ENCODE results near the gene CENPA. TPM values are rescaled to one million over a fixed set of nuclear protein-coding genes. Genes with fewer than 3 reads are reported as not detected.
"Not testable (repeated sequence)": the region's sequence is repeated elsewhere in the genome, so short reads cannot be mapped to it uniquely, and the experiment has no call there.

The CENPA gene
- total RNA-seq, 2 donors from 2014 or later = 26.9 to 38.1 TPM

DNA sequence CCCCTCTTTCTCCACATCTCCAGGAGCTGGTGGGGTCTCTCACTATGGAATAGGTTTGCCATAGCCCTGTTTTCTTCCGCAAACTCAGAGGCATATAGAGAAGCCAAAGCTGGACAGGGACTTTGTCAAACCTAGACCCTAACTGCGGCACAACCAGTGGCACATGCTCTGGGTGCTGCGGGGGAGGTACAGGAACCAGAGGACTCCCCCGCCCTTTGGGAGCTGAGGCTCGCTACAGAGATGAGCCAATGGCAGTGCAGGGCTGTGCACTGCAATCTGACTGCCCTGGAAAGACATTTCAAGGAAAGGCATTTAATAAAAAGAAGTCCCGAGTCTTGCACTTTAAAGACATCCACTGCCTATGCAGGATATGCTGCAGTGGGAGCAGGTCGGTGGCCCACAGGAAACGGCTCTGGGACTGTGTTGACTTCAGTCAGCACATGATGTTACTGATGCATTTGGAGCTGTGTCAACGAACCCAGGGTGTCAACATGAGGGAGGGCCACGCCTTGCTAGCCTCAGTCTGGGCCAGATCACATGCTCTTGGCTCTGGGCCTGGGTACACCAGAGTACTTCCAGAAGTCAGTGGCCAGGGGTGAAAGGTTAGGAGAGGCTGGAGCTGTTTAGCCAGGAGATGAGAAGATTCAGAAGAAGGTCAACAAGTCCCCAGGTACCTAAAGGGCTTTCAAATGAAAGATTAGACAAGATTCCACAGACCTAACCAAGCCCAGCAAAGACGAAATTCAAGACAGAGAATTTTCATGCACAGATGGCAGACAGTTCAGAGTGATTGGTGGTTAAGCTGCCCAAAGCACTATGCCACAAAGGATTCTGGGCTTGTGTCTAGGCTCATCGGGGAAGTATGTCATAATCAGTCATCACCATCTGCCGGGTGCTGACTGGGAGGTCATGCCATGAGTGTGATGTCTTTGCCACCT lies 13.5 kb upstream of the CENPA start:
- DNase-seq (ENCODE audit: low spot score in 2 of 2) = no peak
- ATAC-seq = peak; percentile 59 to 65
- H3K9me3 Mint-ChIP-seq = no peaks in the 10 kb centered on the region
- H3K27ac Mint-ChIP-seq = peak overlapping the region; percentile 13 to 78
- no peaks in the 10 kb centered on the region for H3K36me3 Mint-ChIP-seq

DNA sequence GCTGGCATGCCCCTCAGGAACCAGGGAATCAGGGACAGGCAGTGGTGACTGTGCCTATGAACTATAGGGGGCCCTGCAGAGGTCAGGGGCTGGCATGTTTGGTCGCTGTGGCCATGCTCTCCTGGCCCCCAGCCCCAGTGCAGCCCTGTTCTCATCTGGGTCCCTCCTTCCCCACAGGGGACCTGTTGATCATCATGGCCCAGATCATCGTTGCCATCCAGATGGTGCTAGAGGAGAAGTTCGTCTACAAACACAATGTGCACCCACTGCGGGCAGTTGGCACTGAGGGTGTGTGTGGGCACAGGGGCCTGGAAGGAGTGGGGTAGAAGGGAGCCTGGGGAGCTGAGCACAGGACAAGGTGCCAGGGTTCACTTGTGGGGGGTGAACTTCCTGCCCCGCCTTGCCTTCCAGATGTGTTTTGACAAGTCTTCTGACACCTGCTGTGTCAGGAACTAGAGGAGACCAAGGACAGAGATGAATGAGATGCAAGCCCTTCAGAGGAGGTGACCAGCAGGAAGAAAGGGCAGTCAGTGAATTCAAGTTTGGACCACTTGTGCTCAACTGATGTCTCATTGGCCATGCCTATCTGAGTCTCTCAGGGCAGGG lies 9.6 kb upstream of the CENPA start:
- no peaks in the 10 kb centered on the region for H3K9me3 Mint-ChIP-seq
- DNase-seq (ENCODE audit: low spot score in 2 of 2) = no peak
- ATAC-seq = no peak
- H3K27ac Mint-ChIP-seq = peak overlapping the region; percentile 49 to 53
- H3K36me3 Mint-ChIP-seq = peaks cover 5 to 8% of the 10 kb centered on the region in 2 donors

DNA sequence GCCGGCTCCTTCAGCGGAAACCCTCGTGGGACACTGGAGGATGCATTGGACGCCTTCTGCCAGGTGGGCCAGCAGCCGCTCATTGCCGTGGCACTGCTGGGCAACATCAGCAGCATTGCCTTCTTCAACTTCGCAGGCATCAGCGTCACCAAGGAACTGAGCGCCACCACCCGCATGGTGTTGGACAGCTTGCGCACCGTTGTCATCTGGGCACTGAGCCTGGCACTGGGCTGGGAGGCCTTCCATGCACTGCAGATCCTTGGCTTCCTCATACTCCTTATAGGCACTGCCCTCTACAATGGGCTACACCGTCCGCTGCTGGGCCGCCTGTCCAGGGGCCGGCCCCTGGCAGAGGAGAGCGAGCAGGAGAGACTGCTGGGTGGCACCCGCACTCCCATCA lies 7.8 kb upstream of the CENPA start:
- H3K36me3 Mint-ChIP-seq = peaks cover 5 to 8% of the 10 kb centered on the region in 2 donors
- no peak for DNase-seq (ENCODE audit: low spot score in 2 of 2)
- H3K27ac Mint-ChIP-seq = peak overlapping the region in 1 of 2 donors; percentile 66
- ATAC-seq = no peak
- no peaks in the 10 kb centered on the region for H3K9me3 Mint-ChIP-seq

DNA sequence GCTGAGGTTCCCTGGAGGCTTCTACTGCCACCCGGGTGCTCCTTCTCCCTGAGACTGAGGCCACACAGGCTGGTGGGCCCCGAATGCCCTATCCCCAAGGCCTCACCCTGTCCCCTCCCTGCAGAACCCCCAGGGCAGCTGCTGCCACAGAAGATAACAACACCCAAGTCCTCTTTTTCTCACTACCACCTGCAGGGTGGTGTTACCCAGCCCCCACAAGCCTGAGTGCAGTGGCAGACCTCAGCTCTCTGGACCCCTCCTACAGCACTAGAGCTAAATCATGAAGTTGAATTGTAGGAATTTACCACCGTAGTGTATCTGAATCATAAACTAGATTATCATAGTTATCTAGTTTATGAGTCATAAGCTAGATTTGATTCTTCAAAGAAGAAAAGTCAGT lies 7.3 kb upstream of the CENPA start:
- ATAC-seq = peak; percentile 80 to 93
- no peak for DNase-seq (ENCODE audit: low spot score in 2 of 2)
- Mint-ChIP-seq H3K9me3 (no peaks in the 10 kb centered on the region), H3K36me3 (peaks cover 5 to 8% of the 10 kb centered on the region in 2 donors), H3K27ac (peak overlapping the region; percentile 66 to 92)

DNA sequence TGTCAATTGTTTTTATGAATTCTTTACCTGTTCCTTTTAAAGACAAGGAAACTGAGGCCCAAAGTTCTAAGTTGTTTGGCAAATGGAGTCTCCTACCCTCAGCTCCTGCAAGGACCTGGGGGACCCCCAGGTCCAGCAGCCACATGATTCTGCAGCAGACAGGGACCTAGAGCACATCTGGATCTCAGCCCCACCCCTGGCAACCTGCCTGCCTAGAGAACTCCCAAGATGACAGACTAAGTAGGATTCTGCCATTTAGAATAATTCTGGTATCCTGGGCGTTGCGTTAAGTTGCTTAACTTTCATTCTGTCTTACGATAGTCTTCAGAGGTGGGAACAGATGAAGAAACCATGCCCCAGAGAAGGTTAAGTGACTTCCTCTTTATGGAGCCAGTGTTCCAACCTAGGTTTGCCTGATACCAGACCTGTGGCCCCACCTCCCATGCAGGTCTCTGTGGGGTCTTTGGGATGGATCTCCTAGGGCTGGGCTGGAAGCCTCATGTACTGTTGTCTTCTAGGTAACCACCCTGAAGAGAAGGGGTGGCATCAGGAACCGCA lies 5.6 kb upstream of the CENPA start:
- Mint-ChIP-seq H3K27ac (peak overlapping the region in 1 of 2 donors; percentile 57), H3K36me3 (peaks cover 6 to 8% of the 10 kb centered on the region in 2 donors), H3K9me3 (no peaks in the 10 kb centered on the region)

DNA sequence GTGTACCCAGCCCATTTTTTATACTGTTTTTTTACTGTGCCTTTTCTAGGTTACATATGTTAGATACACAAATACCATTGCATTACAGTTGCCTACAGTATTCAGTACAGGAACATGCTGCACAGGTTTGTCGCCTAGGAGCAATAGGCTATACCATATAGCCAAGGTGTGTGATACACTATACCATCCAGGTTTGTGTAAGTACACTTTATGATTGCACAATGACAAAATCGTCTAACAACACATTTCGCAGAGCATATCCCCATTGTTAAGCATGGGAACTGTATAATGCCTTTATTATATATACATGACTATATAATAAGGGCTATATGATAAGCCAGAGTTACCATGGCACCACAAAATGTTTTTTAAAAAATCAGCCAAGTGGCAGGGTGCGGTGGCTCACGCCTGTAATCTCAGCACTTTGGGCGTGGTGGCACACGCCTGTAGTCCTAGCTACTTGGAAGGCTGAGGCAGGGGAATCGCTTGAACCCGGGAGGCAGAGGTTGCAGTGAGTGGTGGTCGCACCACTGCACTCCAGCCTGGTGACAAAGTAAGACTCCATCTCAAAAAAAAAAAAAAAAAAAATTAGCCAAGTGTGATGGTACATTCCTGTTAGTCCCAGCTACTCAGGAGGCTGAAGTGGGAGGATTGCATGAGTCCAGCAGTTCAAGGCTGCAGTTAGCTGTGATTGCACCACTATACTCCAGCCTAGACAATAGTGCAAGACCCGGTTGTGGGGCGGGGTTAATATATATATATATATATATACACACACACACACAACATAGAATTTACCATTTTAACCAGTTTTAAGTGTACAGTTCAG lies 2.8 kb upstream of the CENPA start:
- DNase-seq (ENCODE audit: low spot score in 2 of 2) = no peak
- Mint-ChIP-seq H3K27ac (peak overlapping the region in 1 of 2 donors; percentile 28), H3K9me3 (no peaks in the 10 kb centered on the region), H3K36me3 (peaks cover 21% of the 10 kb centered on the region in 2 donors)
- ATAC-seq = no peak

More for the DNA sequence above, 5.6 kb upstream of the CENPA start:
- no peak for DNase-seq (ENCODE audit: low spot score in 2 of 2)
- ATAC-seq = no peak

DNA sequence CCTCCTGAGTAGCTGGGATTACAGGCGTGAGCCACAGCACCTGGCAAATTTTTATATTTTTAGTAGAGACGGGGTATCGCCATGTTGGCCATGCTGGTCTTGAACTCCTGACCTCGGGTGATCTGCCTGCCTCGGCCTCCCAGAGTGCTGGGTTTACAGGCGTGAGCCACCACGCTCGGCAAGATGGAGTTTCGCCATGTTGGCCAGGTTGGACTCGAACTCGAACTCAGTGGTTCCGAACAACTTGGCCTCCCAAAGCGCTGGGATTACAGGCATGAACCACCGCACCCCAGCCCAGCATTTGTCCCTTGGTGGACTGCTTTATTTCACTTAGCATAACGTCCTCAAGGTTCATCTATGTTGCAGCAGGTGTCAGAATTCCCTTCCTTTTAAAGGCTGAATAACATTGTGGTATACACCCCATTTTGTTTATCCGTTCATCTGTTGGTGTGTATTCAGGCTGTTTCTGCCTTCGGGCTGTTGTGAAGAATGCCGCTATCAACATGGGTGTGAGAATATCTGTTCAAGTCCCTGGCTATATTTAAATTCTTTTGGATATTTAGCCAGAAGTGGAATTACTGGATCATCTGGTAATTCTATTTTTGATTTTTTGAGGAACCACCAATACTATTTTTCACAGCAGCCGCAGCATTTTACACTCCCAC lies 1.2 kb upstream of the CENPA start:
- DNase-seq (ENCODE audit: low spot score in 2 of 2) (no peak), ATAC-seq (no peak)
- Mint-ChIP-seq H3K9me3 (peaks cover 0 to 3% of the 10 kb centered on the region in 2 donors), H3K27ac (no peak overlapping the region), H3K36me3 (peaks cover 28 to 38% of the 10 kb centered on the region in 2 donors)

DNA sequence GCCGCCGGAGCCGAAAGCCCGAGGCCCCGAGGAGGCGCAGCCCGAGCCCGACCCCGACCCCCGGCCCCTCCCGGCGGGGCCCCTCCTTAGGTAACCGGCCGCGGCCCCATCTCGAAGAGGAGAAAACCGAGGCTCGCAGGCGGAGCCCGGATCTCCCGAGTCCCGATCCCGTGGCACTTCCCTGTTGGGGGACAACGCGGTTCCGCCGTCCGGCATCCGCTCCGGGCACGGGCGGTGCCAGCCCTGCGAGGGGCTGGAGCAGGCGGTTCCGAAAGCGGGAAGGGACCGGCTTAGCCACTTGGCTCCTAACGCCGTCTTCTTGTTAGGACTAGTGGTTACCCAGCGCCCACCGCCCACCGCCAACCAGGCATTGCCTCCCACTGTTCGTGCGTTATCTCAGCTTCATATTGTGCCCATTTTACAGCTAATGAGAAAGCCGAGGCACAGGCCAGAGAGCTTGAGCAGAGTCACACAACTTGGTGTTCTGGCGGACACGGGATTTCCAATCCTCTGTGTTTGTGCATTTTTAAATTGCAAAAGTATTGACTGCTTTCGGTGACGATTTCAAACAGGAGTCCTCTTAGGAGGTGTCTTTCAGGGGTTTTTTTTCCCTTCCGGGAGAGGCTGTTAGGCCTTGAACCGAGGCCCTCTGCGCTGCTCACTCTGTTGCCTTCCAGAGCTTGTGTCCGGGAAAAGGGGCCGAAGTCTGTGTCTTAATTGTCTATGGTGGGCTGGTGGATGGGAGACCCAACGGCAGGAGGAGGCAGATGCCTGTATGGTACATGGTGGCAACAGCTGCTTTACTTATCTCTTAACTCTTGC lies 562 bp downstream of the CENPA start:
- Mint-ChIP-seq H3K36me3 (peaks cover 23 to 44% of the 10 kb centered on the region in 2 donors), H3K9me3 (peaks cover 0 to 12% of the 10 kb centered on the region in 2 donors), H3K27ac (peak overlapping the region; percentile 54 to 85)
- DNase-seq (ENCODE audit: low spot score in 2 of 2) (peak in 1 of 2 donors; percentile 36), ATAC-seq (peak; percentile 10 to 27)

DNA sequence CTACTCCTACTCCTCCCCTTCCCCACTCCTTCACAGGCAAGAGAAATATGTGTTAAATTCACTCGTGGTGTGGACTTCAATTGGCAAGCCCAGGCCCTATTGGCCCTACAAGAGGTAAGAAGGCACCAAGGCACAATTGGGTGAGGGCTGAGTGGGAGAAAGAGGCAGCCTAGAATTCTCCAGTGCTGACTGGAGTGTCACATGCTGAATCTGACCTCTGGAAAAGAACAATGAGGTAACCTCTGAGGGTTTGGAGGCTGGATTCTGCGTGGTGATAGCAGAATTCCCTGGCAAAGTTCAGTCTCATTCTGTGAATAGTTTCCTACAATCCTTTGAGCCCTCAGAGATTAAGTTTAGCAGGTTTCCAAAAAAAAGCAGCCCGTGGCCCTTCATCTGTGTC lies 6.9 kb downstream of the CENPA start:
- Mint-ChIP-seq H3K36me3 (peaks cover 18 to 80% of the 10 kb centered on the region in 2 donors), H3K9me3 (peaks cover 0 to 12% of the 10 kb centered on the region in 2 donors), H3K27ac (peak overlapping the region in 1 of 2 donors; percentile 40)
- DNase-seq (ENCODE audit: low spot score in 2 of 2) (no peak), ATAC-seq (no peak)

DNA sequence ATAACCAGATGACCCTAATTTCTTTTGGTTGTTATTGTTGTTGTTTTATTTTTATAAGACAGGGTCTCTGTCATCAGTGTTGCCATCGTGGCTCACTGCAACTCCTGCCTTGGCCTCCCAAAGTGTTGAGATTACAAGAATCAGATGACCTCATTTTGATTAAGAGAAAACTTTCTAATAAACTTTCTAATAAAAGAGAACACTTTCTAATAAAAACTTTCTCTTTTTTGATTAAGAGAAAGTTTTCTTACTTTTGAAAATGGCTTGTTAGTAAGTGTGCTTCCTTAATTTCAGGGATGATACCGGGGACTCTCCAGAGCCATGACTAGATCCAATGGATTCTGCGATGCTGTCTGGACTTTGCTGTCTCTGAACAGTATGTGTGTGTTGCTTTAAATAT lies 7.7 kb downstream of the CENPA start:
- H3K9me3 Mint-ChIP-seq = peaks cover 0 to 12% of the 10 kb centered on the region in 2 donors
- DNase-seq (ENCODE audit: low spot score in 2 of 2) (no peak), ATAC-seq (no peak)
- no peak overlapping the region for H3K27ac Mint-ChIP-seq
- H3K36me3 Mint-ChIP-seq = peaks cover 10 to 72% of the 10 kb centered on the region in 2 donors

DNA sequence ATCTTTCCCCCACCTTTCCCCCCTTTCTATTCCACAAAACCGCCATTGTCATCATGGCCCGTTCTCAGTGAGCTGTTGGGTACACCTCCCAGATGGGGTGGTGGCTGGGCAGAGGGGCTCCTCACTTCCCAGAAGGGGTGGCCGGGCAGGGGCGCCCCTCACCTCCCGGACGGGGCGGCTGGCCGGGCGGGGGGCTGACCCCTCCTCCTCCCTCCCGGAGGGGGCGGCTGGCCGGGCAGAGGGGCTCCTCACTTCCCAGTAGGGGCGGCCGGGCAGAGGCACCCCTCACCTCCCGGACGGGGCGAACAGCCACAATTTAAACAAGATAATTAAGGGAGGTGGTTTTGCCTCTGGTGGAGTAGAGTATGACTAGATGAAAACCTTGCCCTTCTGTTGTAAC lies 9.3 kb downstream of the CENPA start:
- H3K9me3 Mint-ChIP-seq; H3K27ac Mint-ChIP-seq; DNase-seq (ENCODE audit: low spot score in 2 of 2); ATAC-seq: not testable (repeated sequence)
- H3K36me3 Mint-ChIP-seq = peaks cover 7 to 56% of the 10 kb centered on the region in 2 donors

DNA sequence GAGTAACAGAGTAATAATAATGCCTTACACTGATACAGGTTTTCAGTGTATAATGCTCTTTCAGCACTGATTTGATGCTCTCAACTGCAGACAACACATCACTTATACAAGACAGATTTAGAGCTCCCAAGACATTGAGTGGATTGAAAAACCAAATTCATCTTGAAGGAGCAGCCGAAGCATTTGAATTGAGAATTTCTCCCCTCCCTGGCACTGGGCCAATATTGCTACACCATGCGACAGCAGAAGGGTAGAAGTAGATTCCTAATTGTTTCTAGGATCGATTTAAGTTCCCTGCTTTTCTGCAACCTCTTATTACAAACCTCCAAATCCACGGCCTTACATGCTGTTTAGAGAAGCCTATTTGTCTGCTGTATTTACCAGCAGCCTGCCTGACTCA lies 15.5 kb downstream of the CENPA start:
- H3K27ac Mint-ChIP-seq = no peak overlapping the region
- DNase-seq (ENCODE audit: low spot score in 2 of 2) (no peak), ATAC-seq (no peak)
- H3K9me3 Mint-ChIP-seq = no peaks in the 10 kb centered on the region
- H3K36me3 Mint-ChIP-seq = peaks cover 0 to 23% of the 10 kb centered on the region in 2 donors

DNA sequence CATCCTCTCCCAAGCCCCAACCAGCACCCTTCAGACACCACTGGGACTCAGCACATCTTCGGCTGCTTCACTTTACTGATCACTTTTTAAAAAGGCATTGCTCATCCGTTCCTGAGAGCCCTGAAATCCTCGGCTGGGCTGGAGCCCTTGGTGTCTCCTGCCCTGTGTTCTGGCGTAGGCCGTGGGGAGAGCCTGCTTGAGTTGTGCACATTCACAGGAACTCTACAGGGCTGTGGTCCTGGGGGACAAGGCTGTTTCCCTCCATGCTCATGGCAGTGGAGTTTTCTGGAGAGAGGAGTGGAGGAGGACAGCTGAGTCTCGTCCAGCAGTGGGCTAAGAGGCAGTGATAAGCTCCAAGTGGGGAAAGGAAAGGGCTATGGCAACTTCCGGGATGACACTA lies 15.9 kb downstream of the CENPA start:
- ATAC-seq = no peak
- Mint-ChIP-seq H3K36me3 (peaks cover 0 to 19% of the 10 kb centered on the region in 2 donors), H3K27ac (peak overlapping the region in 1 of 2 donors; percentile 4), H3K9me3 (no peaks in the 10 kb centered on the region)
- DNase-seq (ENCODE audit: low spot score in 2 of 2) = no peak

DNA sequence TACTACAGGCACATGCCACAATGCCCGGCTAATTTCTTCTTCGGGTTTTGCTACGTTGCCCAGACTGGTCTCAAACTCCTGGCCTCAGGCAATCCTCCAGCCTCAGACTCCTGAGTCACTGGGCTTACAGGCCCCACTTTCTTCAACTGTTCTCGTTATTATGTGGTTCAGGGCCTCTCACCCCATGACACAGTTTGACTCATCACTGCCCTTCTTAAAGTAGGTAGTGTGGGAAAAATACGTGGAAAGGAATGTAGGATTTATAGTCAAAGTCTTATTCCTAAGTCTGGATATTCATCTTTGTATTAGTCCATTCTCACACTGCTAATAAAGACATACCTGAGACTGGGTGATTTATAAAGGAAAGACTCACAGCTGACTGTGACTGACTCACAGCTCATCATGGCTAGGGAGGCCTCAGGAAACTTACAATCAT lies 19.4 kb downstream of the CENPA start:
- no peak for DNase-seq (ENCODE audit: low spot score in 2 of 2)
- Mint-ChIP-seq H3K9me3 (no peaks in the 10 kb centered on the region), H3K36me3 (peaks cover 0 to 11% of the 10 kb centered on the region in 2 donors), H3K27ac (no peak overlapping the region)
- peak in 1 of 2 donors; percentile 56 for ATAC-seq

DNA sequence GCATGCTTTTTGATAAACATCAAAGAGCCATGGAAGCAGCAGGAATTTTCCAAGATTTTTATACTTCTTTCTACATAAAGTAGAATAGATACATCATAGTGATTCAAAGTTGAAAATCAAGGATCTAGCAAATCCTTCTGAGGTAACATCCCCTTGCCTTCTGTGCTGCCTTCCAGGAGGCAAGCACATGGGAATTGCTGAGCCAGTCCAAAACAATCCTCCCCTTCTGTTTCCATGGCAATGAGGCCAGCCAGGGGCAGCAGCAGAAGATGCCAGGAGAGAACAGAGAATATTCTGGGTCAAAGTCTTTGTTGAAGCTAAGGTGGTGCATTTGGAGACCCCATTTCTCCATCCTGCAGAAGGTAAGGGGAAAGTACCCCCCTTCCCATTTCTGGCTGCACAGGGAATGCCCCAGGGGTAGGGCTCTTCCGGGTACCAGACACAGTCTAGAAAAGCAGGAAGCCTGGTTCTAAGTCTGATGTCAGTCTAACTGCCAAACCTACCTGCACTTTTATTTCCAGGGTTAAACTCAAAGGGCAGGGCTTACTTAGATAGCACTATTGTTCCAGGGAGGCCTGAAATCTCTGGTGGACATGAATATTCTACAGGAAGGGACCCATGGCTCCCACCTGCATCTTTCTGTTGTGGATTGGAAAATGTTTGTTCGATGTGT lies 22.1 kb downstream of the CENPA start:
- no peaks in the 10 kb centered on the region for H3K36me3 Mint-ChIP-seq
- H3K27ac Mint-ChIP-seq = peak overlapping the region in 1 of 2 donors; percentile 27
- H3K9me3 Mint-ChIP-seq = no peaks in the 10 kb centered on the region
- ATAC-seq = no peak
- no peak for DNase-seq (ENCODE audit: low spot score in 2 of 2)

All from activated naive CD4-positive, alpha-beta T cell treated with anti-CD3 and anti-CD28 coated beads, Interleukin-2, amount 50 U/mL, for 72 hours (primary cell).